Esophagus mucosa (tissue), 1 donor: ENCODE measurements around the gene ARMH4. TPM values are rescaled to one million over a fixed set of nuclear protein-coding genes. Genes with fewer than 3 reads are reported as not detected.

Experiments
- ATAC-seq: fragments of 200-7000 bp; cut with Tn5 transposase; one replicate; pipeline ENCODE4 v1.9.1; 2020
- total RNA-seq: library from RNA; stranded (reverse); gene quantifications from one replicate; pipeline ENCODE4 v1.2.4, GENCODE V29; 2023
- donor health status: DM: yes; HTN: yes; CAD: no.

The ARMH4 gene, protein sequence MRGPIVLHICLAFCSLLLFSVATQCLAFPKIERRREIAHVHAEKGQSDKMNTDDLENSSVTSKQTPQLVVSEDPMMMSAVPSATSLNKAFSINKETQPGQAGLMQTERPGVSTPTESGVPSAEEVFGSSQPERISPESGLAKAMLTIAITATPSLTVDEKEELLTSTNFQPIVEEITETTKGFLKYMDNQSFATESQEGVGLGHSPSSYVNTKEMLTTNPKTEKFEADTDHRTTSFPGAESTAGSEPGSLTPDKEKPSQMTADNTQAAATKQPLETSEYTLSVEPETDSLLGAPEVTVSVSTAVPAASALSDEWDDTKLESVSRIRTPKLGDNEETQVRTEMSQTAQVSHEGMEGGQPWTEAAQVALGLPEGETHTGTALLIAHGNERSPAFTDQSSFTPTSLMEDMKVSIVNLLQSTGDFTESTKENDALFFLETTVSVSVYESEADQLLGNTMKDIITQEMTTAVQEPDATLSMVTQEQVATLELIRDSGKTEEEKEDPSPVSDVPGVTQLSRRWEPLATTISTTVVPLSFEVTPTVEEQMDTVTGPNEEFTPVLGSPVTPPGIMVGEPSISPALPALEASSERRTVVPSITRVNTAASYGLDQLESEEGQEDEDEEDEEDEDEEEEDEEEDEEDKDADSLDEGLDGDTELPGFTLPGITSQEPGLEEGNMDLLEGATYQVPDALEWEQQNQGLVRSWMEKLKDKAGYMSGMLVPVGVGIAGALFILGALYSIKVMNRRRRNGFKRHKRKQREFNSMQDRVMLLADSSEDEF
- total RNA-seq, result 0.72 TPM

DNA sequence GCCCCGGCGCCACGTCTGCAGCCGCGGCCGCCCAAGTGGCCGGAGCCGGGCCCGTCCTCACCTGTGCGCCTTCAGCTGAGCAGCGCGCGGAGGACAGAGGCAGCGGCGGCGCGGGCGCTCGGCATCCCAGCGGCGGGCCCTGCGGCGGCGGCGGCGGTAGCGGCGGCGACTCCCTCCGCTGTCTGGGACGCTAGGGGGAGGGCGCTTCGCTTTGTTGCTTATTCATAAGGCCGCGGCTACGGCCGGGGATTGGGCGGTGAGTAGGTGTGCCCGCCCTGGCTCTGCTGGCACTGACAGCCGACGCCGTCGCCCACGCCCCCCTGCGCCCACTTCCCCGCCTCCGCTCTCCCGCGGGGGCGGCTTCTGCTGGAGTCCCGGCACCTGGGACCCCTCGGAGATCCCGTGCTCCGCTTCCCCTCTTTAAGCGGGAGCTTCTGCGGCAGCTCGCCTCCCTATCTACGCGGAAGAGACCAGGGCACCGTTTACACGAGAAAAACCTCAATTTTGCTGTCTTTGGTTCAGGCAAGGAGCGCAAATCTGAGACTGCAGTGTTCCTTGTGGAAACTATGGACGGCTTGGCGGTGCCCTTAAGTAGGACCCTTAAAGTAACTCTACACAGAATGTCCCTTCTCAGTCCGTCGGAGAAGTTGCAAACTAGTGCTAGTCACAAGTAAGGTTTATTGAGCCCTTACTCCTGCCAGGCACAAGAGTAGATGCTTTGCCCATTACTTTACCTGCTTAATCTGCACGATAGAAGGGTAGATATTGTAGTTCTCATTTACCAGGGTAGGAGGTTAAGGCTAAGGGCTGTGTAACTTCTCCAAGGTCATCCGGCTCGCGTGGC is at the start of gene ARMH4:
Gene ARMH4 (minus strand): TSS at position 200 of the 844 bp plus-strand sequence. CDS start 12,855 bp downstream, outside the sequence.
- peak; percentile 92 for ATAC-seq

DNA sequence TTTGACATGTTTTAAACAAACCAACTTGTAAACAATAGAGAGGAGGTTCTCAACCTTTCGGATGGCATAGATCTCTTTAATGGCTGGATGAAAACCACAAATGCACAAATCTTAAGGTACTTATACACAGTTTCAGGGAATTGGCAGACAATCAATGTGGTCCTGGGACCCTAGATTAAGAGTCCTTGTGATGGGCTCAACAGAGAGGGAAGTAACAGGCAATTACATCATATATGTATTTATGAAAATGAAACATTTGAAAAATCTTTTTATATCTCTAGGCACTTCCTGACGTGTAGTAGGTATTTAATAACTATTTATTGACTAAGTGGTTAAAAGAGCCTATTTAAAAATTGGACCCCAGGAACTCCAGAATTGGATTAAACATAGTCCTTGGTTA is 48.8 kb upstream of the ARMH4 start:
- ATAC-seq, result no peak

DNA sequence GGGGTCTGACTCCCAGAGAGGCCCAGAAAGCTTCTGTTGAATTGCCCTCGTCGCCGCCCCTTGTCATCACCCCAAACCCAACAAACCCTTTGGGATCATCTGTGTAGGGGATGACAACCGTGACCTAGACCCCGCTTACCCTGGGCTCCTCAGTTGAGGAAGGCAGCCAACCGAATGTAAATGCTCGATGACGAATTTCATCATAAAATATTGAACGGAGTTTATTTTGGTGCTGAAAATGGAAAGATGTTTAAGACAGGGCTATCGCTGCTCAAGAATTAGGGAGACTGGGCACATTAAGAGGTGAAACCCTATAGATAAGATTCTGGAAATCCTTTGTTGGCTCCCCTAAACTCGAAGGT is 48.4 kb upstream of the ARMH4 start:
- ATAC-seq, result peak; percentile 24

DNA sequence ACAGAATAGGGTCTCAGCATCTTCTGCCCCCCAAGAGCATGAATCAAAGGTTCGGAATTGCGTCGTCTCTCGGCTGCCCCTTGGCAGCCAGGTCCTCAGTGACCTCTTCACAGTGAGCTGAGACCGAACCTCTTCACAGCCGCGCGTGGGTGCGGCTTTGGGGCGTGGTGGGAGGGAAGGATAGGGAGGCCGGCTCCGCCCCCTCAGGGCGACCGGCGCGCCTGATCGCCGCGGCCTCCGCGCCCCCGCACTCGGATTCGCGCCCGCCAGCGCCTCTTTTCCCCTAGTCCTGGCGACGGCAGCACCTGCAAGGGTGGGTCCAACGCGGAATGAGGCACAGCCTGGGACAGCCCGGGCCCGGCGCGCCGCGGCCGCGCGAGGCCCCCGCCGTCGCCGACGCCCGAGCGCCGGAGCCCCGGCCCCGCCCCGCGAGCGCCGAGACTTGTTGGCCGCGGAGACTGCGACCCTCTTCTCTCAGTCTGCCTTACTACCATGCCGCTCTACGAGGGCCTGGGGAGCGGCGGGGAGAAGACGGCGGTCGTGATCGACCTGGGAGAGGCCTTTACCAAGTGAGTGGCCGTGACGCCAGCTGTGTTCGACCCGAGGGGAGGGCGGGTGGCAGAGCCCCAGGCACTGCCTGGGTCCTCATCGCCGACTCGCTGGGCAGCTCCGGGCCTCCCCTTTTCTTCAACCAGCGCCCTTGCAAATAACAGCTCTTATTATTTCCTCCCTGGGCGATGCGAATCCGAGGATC is 47.9 kb upstream of the ARMH4 start, which contains the start of gene ACTR10:
Gene ACTR10 (plus strand): TSS at position 424 of the 754 bp plus-strand sequence. CDS start 69 bp downstream, at position 493.
- ATAC-seq, result peak; percentile 96

DNA sequence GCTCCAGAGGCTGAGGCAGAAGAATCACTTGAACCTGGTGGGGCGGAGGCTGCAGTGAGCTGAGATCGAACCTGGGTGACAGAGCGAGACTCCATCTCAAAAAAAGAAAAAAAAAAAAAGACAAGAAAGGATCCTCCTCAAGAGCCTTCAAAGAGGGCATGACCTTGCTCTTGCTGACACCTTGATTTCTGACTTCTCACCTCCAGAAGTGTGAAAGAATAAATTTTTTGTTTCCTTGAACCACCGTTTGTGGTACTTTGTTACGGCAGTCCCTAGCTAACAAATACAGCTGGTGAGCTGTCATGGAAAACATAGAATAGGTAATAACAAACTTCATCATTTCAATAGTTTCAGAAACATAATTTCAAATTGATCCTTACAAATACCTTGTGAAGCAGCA is 46.1 kb upstream of the ARMH4 start:
- no peak for ATAC-seq

DNA sequence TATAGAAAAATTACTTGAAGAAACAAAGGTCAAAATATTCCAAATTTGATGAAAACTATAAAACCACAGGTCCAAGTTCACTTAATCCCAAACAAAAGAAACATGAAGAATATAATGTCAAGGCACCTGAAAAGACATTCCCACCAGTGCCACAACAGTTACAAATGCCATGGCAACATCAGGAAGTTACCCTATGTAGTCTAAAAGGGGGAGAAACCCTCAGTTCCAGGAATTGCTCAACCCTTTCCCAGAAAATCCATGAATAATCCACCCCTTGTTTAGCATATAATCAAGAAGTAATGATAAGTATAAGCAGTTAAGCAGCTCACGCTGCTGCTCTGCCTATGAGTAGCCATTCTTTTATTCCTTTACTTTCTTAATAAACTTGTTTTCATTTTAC is 44.2 kb upstream of the ARMH4 start:
- no peak for ATAC-seq

DNA sequence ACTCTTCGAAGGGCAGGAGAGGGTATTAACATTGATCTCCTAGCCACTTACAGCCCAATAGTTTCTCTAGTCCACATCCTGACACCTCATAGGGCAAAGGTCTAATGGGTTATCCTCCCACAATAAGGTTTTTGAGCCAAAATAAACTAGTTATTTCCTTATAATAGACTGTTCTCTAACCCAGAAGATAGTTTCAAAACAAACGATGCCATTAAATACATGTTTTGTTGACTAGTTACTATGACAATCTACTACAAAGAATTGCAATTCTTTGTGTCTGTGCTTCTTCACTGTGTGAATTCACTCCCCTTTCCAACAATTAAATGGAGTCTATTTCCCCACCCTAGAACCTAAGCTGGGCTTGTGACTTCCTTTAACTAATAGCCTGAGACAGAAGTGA is 41.5 kb upstream of the ARMH4 start:
- ATAC-seq, result no peak

DNA sequence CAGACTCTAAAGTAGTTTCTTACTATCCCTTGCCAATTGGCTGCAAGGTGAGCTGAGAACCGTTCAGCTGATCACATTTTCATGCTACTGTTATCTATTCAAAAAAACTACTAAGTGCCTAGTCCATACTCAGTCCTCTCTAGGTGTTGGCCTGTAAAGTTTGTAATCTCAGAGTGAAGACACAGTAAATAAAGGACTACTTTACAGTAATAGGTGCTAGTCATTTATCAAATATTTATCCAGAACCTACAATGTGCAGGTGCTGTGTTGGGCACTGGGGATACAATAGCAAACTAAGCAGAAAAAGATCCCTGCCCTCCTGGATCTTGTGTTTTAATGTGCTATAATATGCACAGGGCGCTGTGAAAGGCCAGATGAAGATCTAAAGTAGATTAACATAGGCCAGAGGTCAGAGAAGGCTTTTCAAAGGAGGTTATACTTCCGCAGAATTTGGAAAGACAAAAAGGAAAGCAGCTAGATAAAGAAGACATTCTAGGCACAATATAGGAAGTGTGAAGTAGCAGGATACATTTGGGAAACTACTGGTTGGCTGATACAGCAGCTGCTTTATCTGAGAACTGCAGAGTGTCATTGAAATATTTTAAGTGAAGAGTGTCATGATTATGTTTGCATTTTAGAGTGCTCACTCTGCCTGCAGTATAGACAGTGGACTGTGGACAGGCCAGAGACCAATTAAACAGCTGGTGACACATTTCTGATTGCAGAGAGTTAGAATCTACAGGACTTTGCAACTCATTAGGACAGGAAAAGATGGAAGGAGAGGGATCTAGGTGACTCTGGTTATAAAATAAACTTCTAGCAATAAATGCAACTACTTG is 40.0 kb upstream of the ARMH4 start:
- ATAC-seq, result no peak

GRCh38 chr14:58189176-58189575 is 37.2 kb upstream of the ARMH4 start:
- ATAC-seq, result no peak

GRCh38 chr14:58177125-58177524 is 25.1 kb upstream of the ARMH4 start:
- no peak for ATAC-seq

- peak; percentile 99 for ATAC-seq
Measured at GRCh38 chr14:58171090-58171489, 19.1 kb upstream of the ARMH4 start.

DNA sequence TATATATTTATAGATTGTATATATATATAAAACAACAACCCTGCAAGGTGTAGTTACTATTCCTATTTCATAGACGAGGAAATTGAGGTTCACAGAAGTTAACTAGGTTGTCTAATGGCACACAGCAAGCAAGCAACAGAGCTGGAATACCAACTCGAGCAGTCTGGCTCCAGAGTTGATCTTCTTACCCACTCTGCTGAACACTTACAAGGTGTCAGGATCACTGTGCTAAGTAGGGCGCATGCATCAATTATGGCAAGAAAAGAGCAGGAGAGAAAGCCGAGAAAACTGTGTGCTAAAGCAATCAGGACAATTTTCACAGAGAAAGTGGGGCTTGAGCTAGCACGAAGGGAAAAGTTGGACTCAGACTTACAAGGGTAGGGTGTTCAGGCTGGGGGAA is 15.9 kb upstream of the ARMH4 start:
- ATAC-seq, result no peak

- ATAC-seq, result no peak
Measured at GRCh38 chr14:58167057-58167456, 15.0 kb upstream of the ARMH4 start.

DNA sequence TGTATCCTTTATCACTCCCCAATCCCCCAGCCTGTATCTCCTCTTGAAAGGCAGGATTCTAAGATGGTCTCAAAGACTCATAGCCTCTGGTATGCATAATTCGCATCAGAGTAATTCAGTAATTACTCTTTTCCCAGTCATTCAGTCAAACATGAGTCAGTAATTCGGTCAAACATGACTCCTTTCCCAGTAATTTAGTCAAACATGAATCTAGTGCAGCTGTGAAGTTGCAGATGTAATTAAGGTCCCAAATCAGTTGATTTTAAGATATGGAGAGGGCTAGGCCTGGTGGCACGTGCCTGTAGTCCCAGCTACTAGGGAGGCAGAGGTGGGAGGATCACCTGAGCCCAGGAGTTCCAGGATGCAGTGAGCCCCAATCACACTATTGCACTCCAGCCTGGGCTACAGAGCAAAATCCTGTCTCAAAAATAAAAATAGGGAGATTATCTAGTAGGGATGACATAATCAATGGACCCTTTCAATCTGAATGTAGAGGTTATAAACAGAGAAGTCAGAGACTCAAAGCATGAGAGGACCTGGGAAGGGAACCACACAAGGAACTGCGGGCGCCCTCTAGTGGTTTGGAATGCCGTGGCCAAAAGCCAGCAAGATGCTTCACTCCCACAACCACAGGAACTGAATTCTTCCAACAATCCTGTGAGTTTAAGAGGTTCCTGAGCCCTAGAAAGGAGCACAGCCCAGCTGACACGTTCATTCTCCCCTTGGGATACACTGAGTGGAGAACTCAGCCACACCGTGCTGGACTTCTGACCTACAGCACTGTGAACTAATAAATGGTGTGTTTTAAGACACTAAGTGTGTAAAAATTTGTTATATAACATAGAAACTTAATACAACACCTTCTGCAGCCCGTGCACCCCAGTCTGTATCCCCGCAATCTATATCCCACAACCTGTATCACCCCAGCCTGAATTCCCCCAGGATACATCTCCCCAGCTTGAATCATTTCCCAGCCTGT is 14.3 kb upstream of the ARMH4 start:
- peak; percentile 56 for ATAC-seq

GRCh38 chr14:58160561-58160960 is 8.5 kb upstream of the ARMH4 start:
- no peak for ATAC-seq

DNA sequence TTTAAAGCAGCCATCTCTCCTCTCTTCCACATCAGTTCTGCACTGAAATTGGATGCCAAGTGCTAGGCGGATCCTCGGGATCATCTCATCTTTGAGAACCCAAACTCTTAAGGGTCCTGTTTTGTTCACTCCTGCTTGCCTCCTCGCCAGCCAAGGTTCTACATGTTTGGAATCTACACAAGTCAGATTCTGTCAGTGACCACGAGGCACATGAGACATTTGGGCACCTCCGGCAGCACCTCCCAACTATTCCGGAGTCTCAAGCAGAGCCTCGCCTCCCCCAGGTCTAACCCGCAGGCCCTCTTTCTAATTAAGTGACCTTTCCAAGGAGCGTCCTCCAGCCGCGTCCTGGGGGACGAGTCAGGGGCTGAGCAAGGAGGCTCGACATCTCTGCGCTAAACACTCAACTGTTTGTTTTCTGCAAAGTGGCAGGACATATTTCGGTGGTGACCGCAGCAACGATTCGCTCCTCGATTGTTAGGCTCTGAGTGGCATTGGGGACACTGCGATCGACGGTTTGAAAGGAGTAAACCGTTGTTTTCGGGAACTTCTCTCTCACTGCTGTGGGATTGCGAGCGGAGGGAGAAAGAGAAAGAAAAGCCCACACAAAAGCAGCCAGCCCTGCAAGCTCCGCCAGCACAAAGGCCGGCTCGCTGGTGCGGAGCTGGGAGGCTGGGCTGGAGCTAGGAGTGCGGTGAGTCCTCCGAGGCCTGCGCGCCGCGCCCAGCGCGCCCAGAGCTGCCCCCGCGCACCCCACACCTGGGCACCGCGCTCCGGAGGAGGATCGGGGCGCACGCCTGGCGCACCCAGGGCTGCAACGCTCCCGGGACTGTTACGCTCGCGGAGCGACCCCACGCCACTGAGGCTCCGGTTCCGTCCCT is 640 bp downstream of the ARMH4 start:
- ATAC-seq, result peak; percentile 67

- no peak for ATAC-seq
Measured at GRCh38 chr14:58150243-58150805, 1.7 kb downstream of the ARMH4 start.

GRCh38 chr14:58149196-58149595 is 2.8 kb downstream of the ARMH4 start:
- no peak for ATAC-seq
